GM21737 (cell line): ENCODE measurements around the gene GP5.

ENCODE experiments used
- ATAC-seq: cut with Tn5 transposase; IDR thresholded peaks from one replicate; pipeline ENCODE4 v1.9.1; 2021; ENCODE audit warnings: mild to moderate bottlenecking, moderate library complexity; ENCODE audit not compliant: unreplicated experiment

The GP5 gene, protein sequence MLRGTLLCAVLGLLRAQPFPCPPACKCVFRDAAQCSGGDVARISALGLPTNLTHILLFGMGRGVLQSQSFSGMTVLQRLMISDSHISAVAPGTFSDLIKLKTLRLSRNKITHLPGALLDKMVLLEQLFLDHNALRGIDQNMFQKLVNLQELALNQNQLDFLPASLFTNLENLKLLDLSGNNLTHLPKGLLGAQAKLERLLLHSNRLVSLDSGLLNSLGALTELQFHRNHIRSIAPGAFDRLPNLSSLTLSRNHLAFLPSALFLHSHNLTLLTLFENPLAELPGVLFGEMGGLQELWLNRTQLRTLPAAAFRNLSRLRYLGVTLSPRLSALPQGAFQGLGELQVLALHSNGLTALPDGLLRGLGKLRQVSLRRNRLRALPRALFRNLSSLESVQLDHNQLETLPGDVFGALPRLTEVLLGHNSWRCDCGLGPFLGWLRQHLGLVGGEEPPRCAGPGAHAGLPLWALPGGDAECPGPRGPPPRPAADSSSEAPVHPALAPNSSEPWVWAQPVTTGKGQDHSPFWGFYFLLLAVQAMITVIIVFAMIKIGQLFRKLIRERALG

DNA sequence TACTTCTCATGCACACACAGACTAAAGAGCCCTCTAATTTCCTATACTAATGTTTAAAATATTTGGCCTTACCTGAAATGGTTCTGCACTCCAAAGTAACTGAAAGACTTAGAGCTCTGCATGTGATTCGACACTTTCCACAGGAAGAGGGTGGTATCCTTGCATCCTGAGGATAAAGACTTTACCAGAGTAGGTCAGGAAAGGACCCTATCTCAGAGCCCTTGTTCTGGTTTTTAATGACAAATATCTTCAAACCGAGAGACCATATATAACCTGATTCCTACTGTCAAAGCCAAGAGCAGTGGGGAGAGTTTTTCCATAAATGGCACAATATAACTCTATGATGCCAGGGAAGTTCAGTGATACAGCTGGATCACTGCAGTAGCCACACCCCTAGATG lies at the start of gene GP5:
GP5 (minus strand) TSS at position 101 of the 400 bp plus-strand sequence. CDS start 984 bp downstream, outside the sequence.
- ATAC-seq, result no peak

DNA sequence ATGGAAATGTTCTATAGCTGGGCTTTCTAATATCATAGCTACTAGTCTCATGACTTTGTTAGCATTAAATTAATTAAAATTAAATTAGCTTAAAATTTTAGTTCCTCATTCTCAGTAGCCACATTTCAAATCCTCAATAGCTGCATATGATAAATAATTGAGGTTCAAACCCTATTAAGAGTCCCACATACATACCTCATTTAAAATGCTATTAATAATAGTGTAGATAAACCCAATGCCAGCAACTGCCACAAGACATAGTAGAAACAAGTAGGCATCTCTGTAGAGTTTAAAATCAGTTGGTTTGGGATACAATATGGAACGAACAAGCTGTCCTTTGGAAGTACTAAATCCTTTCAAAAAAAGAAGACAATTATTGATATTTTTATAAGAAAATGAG lies 48.6 kb upstream of the GP5 start:
- no peak for ATAC-seq

DNA sequence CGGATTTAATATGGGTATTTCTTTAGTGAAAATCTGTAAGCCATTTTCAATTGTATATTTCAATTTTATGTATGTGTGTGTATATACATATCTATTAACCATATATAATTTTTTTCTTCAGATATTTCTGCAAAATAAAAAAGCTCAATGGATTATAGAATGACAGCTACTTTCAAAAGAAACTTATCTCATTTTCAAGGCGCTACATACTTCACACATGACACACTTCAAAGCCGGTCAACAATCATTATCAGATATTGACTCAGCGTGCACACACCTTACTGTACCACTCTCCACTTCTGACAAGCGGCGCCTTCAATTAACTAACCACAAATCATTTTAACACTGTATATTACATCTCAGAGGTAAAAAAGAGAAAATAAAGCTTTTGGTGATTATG lies 48.1 kb upstream of the GP5 start:
- ATAC-seq, result no peak

DNA sequence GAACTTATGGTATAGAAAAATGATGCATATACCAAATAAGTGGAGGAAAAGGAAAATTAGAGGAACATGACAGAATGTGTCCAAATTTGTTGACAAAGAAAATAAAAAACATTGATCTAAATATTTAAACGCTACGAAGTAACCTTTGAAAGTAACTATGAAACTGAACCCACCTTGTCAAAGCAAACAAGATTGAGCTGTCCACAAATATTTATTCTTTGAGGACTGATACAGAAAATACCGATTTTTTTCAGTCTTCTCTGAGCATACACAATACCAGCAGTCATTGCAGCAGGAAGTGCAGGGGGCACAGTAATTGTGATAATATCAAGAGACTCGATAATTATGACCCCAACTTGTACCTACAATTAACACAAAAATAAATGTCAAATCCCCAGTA lies 47.7 kb upstream of the GP5 start:
- ATAC-seq, result no peak

DNA sequence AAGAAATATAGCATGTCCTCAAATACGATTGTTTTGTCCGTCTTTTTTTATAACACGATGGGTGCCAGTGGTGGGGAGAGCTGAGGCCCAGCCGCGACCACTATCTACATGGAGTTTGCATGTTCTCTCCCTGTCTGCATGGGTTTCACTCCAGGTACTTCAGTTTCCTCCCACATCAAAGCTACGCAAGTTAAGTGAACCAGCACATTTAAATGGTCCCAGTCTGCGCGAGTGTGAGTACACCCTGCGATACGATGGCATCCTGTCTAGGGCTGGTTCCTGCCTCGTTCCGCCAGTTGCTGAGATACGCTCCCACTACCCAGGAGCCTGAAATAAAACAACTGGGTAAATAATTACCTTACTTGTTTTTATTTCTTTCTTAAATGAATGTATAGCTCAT lies 47.1 kb upstream of the GP5 start:
- ATAC-seq, result no peak

DNA sequence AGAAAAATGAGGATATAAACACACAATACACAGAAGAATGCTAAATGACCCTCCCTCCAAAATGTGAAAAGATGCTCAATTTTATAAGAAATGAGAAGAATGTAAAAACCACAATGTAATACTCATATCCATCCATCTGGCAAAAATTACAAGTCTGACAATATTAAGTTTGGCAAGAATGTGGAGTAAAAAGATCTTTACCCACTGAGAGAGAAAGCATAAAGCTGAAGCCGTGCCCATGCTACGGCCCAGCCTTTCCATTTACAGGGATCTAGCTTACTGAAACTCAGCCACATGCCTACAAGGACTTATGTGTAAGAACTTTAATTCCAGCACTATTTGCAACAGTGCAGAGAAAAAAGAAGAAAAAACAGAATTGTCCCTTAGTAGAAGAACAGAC lies 44.8 kb upstream of the GP5 start:
- no peak for ATAC-seq

DNA sequence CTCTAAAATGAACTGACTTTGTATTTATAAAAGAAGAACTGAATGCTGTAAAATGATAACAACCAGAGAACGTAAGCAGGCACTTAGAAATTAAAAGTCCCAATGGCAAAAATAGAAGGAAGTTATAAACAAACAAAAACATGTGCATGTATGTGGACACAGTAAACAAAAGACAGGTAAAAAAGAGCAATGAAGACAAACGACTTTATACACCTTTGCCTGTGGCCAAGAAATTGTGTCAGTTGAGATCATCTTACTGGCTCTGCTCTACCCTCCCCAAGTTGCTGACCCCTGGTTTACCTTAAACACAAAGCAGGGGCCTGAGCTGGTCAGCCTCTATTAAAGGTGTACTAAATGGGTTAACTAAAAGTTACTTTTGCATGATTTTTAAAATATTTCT lies 41.7 kb upstream of the GP5 start:
- no peak for ATAC-seq

DNA sequence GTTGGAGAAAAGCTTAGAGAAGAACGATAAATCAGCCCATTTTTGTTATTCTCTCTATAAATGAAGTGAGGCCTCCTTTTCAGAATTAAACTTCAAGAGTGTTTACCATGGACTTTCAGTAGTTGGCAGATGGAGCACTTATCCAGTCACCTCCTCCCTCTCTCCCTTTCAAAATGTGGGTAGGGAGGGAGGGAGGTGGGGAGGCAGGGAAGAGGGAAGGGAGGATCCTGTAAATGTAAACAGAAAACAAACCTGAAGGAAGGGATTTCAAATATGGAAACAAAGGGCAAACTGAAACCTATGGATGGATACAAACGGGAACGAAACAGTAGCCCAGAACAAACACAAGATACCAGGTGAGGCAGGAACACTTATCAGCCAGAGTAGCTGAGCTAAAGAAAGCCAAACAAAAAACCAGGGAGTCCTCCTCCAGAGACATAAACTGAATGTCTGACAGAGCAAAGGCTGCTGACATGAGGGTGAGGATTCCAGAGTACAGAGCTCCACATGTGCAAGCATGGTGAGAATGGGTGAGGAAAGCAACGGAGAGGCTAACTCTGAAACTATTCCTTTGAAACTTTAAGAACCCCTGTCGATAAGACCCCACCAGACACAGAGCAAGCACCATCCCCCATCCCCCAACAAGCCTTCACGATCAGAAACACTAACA lies 41.0 kb upstream of the GP5 start:
- no peak for ATAC-seq

DNA sequence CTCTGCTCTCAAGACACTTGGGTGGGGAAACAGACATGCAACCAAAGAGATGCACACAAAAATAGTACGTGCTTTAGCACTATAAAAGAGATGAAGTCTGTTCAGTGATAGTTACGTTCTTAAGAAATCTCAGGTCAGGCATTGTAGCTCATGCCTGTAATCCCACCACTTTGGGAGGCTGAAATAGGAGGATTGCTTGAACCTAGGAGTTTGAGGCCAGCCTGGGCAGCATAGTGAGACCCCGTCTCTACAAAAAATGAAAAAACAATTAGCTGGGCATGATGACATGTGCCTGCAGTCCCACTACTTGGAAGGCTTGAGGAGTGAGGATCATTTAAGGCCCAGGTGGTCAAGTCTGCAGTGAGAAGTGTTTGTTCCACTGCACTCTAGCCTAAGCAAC lies 35.4 kb upstream of the GP5 start:
- ATAC-seq, result no peak

DNA sequence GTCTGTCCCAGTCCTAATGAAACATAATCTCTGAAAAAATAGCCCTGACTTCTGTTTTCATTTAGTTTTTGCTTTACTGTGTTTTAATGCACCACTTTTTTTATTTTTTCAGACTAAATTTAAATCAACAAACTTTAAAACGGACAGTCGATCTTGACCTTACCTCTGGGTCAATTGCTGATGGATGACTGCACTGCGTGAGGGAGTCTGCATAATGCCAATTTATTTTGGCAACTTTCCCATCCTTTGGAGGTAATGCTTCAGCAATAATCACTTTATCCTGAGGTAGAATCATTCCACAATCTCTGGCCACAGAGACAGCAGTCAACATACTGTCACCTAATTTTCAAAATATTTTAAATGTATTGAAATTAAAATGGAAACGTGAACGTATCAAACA lies 32.5 kb upstream of the GP5 start:
- ATAC-seq, result no peak

DNA sequence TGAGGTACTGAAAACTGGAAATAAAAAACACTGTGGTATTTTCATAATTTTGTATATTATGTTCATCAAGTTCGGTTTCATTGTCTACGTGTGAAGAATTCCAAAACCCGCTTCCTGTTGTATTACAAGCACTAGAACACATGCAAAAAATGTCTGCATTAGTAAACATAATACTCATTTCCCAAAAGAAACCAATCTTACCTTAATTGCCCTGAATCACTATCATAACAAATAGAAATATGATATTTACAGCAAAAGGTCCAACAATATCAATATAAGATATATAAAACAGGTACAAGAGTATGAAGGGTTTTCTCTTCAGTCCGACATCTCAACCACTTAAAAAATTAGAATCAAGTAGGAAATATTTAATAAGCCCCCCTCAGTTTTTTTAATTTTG lies 26.3 kb upstream of the GP5 start:
- ATAC-seq, result no peak

DNA sequence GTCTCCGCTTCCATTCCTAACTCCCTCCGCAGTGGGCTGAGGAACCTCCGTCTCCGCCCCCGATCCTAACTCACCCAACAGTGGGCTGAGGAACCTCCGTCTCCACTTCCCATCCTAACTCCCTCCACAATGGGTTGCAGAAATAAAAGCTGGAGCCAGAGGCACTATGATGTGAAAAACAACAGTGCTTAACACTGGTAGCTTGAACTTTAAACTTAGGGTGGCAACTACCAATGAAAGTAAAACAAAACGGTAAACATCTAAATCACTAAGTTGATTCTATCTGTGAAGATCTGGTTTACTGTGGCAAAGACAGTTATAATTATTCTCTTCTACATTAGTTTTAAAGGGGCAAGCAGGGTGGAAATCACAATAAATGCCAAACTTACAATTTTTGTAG lies 25.9 kb upstream of the GP5 start:
- ATAC-seq, result no peak

DNA sequence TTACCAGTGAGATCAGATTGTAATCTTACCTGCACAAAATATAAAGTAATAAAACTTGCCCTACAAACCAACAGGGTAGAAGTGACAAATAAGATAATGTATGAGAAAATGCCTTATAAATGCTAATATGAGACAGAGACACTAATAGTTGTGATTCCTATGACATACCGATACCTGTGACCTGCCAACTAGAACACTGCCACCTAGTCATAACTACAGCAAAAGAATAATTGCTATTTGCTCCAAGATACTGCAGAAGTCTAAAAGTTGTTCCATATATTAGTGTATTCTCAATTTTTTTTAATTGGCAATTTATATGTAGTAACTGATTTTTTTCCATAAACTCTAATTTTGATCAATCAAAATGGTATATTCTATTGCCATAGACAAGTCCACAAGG lies 25.3 kb upstream of the GP5 start:
- no peak for ATAC-seq

DNA sequence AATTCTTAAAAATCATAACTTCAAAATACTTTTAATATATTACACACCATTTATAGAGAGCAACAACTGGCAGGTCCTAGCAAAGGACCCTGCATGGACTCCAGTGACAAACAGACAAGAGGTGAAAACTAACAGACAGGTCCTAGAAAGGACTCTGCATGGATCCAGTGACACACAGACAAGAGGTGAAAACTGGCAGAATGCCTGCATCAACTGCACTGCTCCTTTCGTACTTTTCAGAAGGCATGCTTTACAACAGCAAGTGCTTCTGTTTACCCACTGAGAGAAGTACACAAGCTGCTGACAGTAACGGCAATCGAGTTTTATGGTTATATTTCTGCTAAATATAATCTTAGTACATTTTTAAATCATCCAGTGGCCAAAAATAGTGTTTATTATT lies 24.3 kb upstream of the GP5 start:
- no peak for ATAC-seq

DNA sequence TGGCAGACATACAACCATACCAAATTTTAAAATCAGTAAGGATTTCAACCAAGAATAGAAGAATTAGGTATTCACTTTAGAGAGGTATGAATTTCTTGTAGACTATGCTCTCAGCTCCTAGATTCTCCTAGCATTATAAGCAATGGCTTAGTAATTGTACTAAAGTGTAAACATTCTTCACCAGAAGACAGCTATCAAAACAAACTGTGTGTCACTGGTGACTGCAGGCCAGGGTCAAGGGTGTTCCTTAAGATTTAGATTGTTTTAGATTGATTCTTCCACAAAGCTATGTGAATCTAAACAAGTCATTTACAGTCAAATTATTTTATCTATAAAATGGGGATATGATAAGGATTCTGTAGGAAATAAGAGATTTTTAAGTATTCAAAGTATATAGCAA lies 23.1 kb upstream of the GP5 start:
- ATAC-seq, result no peak

DNA sequence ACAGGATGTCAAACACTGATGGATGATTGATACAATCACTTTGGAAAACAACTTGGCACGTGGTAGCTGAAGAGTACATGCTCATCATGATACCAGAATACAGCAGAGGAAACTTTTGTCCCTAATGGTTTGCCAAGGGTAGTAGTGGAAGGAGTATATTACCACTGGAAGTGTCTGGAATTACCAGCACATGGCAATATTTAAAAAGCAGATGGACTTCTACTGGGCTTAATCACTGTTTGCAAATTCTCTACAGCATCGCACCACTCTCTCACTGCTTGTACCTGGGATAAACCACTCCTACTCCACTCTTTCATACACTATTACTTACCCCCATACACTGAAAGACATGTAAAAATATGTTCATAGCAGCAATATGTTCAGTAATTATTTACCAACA lies 19.6 kb upstream of the GP5 start:
- ATAC-seq, result no peak

DNA sequence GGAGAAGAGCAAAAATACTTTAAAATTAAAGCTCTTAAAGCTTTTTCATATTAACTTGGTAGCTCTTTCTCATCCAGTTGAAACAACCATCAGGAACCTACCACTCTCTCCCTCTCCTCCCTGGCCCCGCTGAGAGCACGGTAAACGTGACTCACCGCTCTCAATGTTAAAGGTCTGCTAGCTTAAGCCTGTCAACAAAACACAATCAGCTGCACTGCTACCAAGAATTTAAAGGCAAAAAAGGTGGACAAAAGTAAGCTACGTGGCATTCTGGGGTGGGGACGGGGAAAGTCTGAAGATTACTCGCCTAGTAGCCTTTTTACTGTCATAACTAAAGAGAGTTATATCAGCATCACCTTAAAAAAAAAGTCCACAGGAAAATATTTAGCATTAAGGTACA lies 8.4 kb upstream of the GP5 start:
- ATAC-seq, result no peak

DNA sequence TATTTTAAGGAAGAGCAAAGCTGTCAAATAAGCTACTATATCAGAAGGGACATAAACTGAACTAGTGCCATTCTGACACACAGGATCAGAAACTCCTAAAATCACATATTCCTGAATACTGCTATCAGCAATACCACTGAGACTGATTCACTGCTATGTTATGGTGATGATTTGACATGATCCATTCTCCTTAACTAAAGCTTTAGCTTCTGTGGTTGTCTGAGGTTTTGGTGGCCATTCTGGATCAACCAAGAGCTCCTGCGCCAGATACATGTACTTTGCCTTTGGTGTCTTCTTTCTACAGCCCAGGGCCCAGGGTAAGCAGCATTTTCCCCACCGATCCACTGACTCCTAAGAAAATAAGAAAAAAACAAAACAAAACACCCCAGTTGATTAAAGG lies 6.7 kb upstream of the GP5 start:
- ATAC-seq, result no peak

DNA sequence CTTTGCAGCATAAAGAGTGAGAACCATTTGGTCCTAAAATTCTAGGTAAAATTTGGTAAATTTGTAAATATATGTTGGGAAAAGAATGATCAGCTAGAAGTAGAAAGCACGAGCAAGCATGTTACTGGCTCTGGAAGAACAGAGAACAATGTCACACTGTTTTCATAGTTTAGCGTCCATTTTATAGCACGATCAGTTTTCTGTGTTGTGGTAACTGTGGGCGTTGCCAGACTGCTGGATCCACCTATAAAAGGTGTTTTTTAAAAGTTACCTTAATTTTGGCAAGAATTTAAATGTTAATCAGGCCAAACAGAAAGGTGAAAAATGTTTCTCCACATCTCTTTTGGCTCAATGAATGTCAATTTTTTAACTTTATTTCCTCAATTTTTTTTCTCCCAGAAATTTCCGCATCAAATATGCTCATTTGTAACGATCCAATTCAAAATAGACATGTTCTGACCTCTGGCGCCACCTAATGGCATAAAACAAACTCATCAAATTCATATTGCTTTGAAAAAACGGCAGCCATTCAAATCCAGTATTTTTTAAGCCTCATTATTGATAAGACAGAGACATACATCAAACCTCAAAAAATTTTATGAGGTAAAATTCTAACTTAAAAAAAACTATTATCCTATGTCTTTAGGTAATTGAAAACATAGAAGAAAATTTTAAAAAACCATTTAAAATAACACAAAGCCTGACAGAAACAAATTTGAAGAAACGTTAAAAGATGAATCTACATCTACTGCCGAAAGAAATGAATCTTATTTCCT lies 5.5 kb upstream of the GP5 start:
- no peak for ATAC-seq

DNA sequence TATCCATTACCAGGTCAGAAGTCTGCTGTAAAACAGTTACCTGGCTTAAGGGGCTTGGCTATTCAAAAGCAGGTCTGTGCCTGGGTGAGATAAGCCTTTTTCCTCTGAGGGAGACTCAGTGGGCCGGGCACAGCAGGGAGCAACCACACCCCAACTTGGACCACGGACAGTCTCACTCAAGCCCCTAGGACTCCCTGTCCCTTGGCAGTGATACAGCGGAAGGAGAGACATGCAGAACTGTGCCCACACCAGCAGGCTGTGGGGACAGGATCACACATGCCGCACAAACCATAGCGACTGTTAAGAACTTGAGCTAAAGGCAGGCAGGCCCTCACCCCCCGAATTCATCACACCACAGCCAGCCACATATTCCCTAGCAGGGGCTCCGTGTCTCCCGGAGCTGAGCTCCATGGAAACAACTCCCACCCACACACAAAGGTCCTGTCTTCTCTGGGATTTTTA lies 2.8 kb upstream of the GP5 start:
- no peak for ATAC-seq

DNA sequence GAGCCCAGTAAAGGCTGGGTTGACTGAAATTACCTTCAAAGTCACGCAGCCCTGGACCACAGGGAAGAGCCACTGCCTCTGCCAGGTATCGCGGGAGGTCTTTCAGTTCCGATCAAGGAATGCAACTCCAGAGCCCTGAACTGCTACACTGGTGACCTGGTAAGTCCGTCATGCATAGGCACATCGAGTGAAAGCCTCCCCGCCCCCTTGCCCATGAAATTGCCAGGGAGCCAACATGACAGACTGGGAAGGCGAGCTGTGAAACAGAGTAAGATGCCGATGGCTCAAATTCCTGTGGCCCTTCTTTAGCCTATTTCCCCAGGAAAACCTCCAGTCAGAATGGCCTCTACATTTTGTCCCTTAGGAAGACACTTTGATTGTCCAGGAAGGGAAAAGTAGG lies 2.3 kb upstream of the GP5 start:
- ATAC-seq, result no peak
